Endothelial cell of umbilical vein (primary cell): ENCODE measurements around the gene PRDM16. TPM values are rescaled to one million over a fixed set of nuclear protein-coding genes. Genes with fewer than 3 reads are reported as not detected.

ENCODE experiments used
- BruUV-seq: library from RNA; stranded (reverse); fragments of 400-500 nt; replicated peaks from 2 replicates; lab custom pipeline; 2021; lab: Mats Ljungman, UMichigan
- CTCF ChIA-PET: fragments of 300-600, 350-600 bp; sonication (Branson Sonifier 250); formaldehyde crosslinking; loops from one replicate; lab custom pipeline; 2021; ENCODE audit warnings: antibody characterized with exemption, inconsistent platforms; lab: Charles Lee
- POLR2A ChIA-PET: fragments of 300-600, 350-600 bp; sonication (Branson Sonifier 250); formaldehyde crosslinking; loops from one replicate; lab custom pipeline; 2021; ENCODE audit warnings: antibody characterized with exemption, inconsistent platforms; lab: Charles Lee
- DNase-seq: peaks from one replicate; pipeline ENCODE4 v3.0.0-alpha.2; 2011; ENCODE audit warnings: low read depth, low spot score
- FAIRE-seq: peaks from 2 replicates; lab custom pipeline; 2011; peaks lifted over from hg19 to GRCh38; lab: Jason Lieb, UNC
- H2AFZ ChIP-seq: 2 replicates; pipeline ENCODE4 v1.6.0; 2012; ENCODE audit warnings: low read depth, low read length, control low read depth, inconsistent platforms
- H3K27ac ChIP-seq: 2 replicates; pipeline ENCODE4 v1.5.1; 2011; ENCODE audit warnings: low read depth, mild to moderate bottlenecking, control low read depth, low read length, moderate library complexity; ENCODE audit not compliant: insufficient read depth
- H3K27me3 ChIP-seq, 2 experiments: 2 replicates each; pipeline versions ENCODE4 v1.6.0 to v1.6.1; 2011; ENCODE audit warnings: low read length in 2 of 2, mixed read lengths in 1 of 2; ENCODE audit not compliant: control insufficient read depth in 2 of 2, insufficient read depth in 2 of 2
- H3K36me3 ChIP-seq, 2 experiments: 2 replicates in 1 of 2; 3 replicates in 1 of 2; pipeline ENCODE4 v1.5.1; 2011; ENCODE audit warnings: low read length in 2 of 2, mild to moderate bottlenecking in 1 of 2, moderate library complexity in 1 of 2; ENCODE audit not compliant: control insufficient read depth in 2 of 2, insufficient read depth in 2 of 2; ENCODE audit errors: extremely low read depth in 1 of 2
- H3K4me1 ChIP-seq: 3 replicates; pipeline ENCODE4 v1.5.1; 2011; ENCODE audit warnings: mild to moderate bottlenecking, low read length; ENCODE audit not compliant: control insufficient read depth, insufficient read depth; ENCODE audit errors: extremely low read depth
- H3K4me2 ChIP-seq: 2 replicates; pipeline ENCODE4 v1.6.1; 2011; ENCODE audit warnings: low read length, control low read depth, mixed read lengths; ENCODE audit not compliant: insufficient read depth
- H3K4me3 ChIP-seq, 3 experiments: fragments of 200-600 bp in 1 of 3; sonication (generic), shearing (Covaris generic) in 1 of 3; replicated peaks in 1 of 3; 2 replicates each; pipeline ENCODE4 v1.5.1; 2011 to 2016; ENCODE audit warnings: control low read depth in 3 of 3, low read length in 3 of 3, mild to moderate bottlenecking in 2 of 3, inconsistent platforms in 1 of 3, low read depth in 1 of 3, moderate library complexity in 1 of 3; ENCODE audit not compliant: insufficient read depth in 1 of 3
- H3K79me2 ChIP-seq: 2 replicates; pipeline ENCODE4 v1.6.0; 2012; ENCODE audit warnings: low read length, inconsistent platforms; ENCODE audit not compliant: control insufficient read depth, insufficient read depth
- H3K9ac ChIP-seq: replicated peaks from 2 replicates; pipeline ENCODE3; 2011; ENCODE audit warnings: low read length, control low read depth; ENCODE audit not compliant: insufficient read depth; ENCODE audit errors: extremely low read depth
- H3K9me1 ChIP-seq: replicated peaks from 3 replicates; pipeline ENCODE4 v1.6.0; 2011; ENCODE audit warnings: mild to moderate bottlenecking, low read length; ENCODE audit not compliant: control insufficient read depth, insufficient read depth; ENCODE audit errors: extremely low read depth
- H3K9me3 ChIP-seq: replicated peaks from 2 replicates; pipeline ENCODE4 v1.5.1; 2012; ENCODE audit warnings: low read length, inconsistent platforms; ENCODE audit not compliant: control insufficient read depth, insufficient read depth
- H4K20me1 ChIP-seq: replicated peaks from 2 replicates; pipeline ENCODE3; 2011; ENCODE audit warnings: mild to moderate bottlenecking, low read length; ENCODE audit not compliant: control insufficient read depth, insufficient read depth; ENCODE audit errors: extremely low read depth
- CTCF ChIP-seq, 2 donors: IDR thresholded peaks; 1 replicate in 1 of 2; 2 replicates in 1 of 2; pipeline ENCODE4 v1.5.1; 2011; ENCODE audit warnings: low read length in 2 of 2, mild to moderate bottlenecking in 2 of 2, moderate library complexity in 2 of 2, control low read depth in 1 of 2, inconsistent platforms in 1 of 2, low read depth in 1 of 2; ENCODE audit not compliant: insufficient read depth in 1 of 2; ENCODE audit errors: extremely low read depth in 1 of 2
- EZH2 ChIP-seq: IDR thresholded peaks from 2 replicates; pipeline ENCODE4 v1.6.1; 2012; ENCODE audit warnings: borderline replicate concordance, low read depth, mild to moderate bottlenecking, moderate library complexity, low read length, inconsistent platforms; ENCODE audit not compliant: severe bottlenecking
- FOS ChIP-seq: IDR thresholded peaks from 2 replicates; pipeline ENCODE4 v1.6.1; 2011; ENCODE audit warnings: mild to moderate bottlenecking, low read length, moderate library complexity, borderline replicate concordance; ENCODE audit not compliant: insufficient read depth
- GATA2 ChIP-seq: IDR thresholded peaks from 2 replicates; pipeline ENCODE4 v1.7.0; 2011; ENCODE audit warnings: low read depth, mild to moderate bottlenecking, moderate library complexity, mixed read lengths, low read length; ENCODE audit not compliant: insufficient read length, insufficient read depth
- JUN ChIP-seq: IDR thresholded peaks from 2 replicates; pipeline ENCODE4 v1.6.1; 2011; ENCODE audit warnings: borderline replicate concordance, low read depth; ENCODE audit not compliant: insufficient read length, insufficient read depth
- MAX ChIP-seq: IDR thresholded peaks from 2 replicates; pipeline ENCODE4 v1.6.1; 2011; ENCODE audit not compliant: insufficient read depth, insufficient read length
- MYC ChIP-seq: IDR thresholded peaks from one replicate; pipeline ENCODE4 v1.6.1; 2011; ENCODE audit warnings: mild to moderate bottlenecking, low read depth, low read length
- POLR2A ChIP-seq: IDR thresholded peaks from 2 replicates; pipeline ENCODE4 v1.6.1; 2012; ENCODE audit warnings: low read depth, mild to moderate bottlenecking, control low read depth, low read length
- POLR2AphosphoS5 ChIP-seq: IDR thresholded peaks from 2 replicates; pipeline ENCODE4 v1.6.1; 2012; ENCODE audit warnings: low read depth, mild to moderate bottlenecking, control low read depth, low read length, moderate library complexity; ENCODE audit not compliant: insufficient read depth
- dilution Hi-C: fragments of 300-500 bp; cut with MboI; formaldehyde crosslinking; loops from one replicate; pipeline ENCODE4 v1.15.0; 2019; ENCODE audit warnings: low sequenced_read_pairs; ENCODE audit not compliant: extremely low pct_ligation_motif_present
- intact Hi-C: fragments of 100-400 bp; cut with micrococcal nuclease; formaldehyde crosslinking; loops from one replicate; pipeline ENCODE4 v1.10.0; 2022
- polyA plus RNA-seq, 4 experiments: library from polyadenylated mRNA; depleted of rRNA in 3 of 4; stranded (reverse) in 3 of 4; unstranded in 1 of 4; fragments of >200 nt; gene quantifications; 2 replicates each; pipeline versions ENCODE4 v1.2.1 to v1.2.3, GENCODE V29; 2011 to 2012; ENCODE audit warnings: missing spikeins in 1 of 4
- total RNA-seq: library from RNA; stranded (reverse); gene quantifications from 2 replicates; pipeline ENCODE4 v1.2.3, GENCODE V29; 2021

PRDM16 gene
- total and polyA plus RNA-seq, 2 donors (not counting 3 experiments of a cell fraction or from before 2014, with no cell fraction given) = not detected

- TF ChIP-seq EZH2 = no peak
- no peak for TF ChIP-seq CTCF (IDR thresholded peaks at IDR 0.05; ENCODE audit: extremely low read depth in 1 of 2, insufficient read depth in 1 of 2, low read depth in 1 of 2, low read length in 2 of 2)
- no peak for TF ChIP-seq GATA2
- TF ChIP-seq FOS = no peak
- no peak for TF ChIP-seq POLR2A
- TF ChIP-seq MAX = no peak
- no peak for TF ChIP-seq MYC
- no peak for TF ChIP-seq JUN
- TF ChIP-seq POLR2AphosphoS5 = no peak
- Histone ChIP-seq H3K4me1 (no peaks in the 10 kb centered on the region), H3K9me3 (no peaks in the 10 kb centered on the region), H2AFZ (no peak overlapping the region), H4K20me1 (no peaks in the 10 kb centered on the region), H3K4me2 (no peak overlapping the region), H3K9ac (no peak overlapping the region), H3K27me3 (peaks cover 4 to 20% of the 10 kb centered on the region in 2 experiments), H3K4me3 (no peak overlapping the region), H3K9me1 (no peaks in the 10 kb centered on the region), H3K79me2 (no peaks in the 10 kb centered on the region), H3K27ac (no peak overlapping the region), H3K36me3 (no peaks in the 10 kb centered on the region)
- intact Hi-C loops = no loop called here
- dilution Hi-C loops = no loop called here
- ChIA-PET POLR2A (no interaction called here), CTCF (no interaction called here)
- no peak for DNase-seq
- BruUV-seq = no TSS peak
- FAIRE-seq = no peak
Observed at GRCh38 chr1:3398396-3399140, 329.6 kb downstream of the PRDM16 start.
